Neural cell (in vitro differentiated cells): ENCODE measurements around the gene KCTD2. TPM values are rescaled to one million over a fixed set of nuclear protein-coding genes. Genes with fewer than 3 reads are reported as not detected.

Experiments used
- H2AFZ ChIP-seq: fragments of 200-600, 300-800 bp; sonication (generic), shearing (Covaris generic); 2 replicates; pipeline ENCODE4 v1.6.0; 2014; ENCODE audit warnings: low read depth, mild to moderate bottlenecking, antibody characterized with exemption, low read length, moderate library complexity
- H3F3A ChIP-seq: fragments of 200-600 bp; shearing (Covaris generic); 2 replicates; pipeline ENCODE4 v1.6.1; 2016; ENCODE audit warnings: mild to moderate bottlenecking, moderate library complexity, mixed read lengths, antibody characterized with exemption, low read length; ENCODE audit not compliant: insufficient read depth, poor library complexity, severe bottlenecking
- H3K27ac ChIP-seq: fragments of 200-600, 300-800 bp; sonication (generic), shearing (Covaris generic); 2 replicates; pipeline ENCODE4 v1.5.1; 2014; ENCODE audit warnings: mild to moderate bottlenecking, low read length, moderate library complexity
- H3K27me3 ChIP-seq: fragments of 300-800, 200-600 bp; sonication (generic), shearing (Covaris generic); 2 replicates; pipeline ENCODE4 v1.6.0; 2014; ENCODE audit warnings: mild to moderate bottlenecking, low read depth, low read length, moderate library complexity; ENCODE audit not compliant: insufficient read depth
- H3K36me3 ChIP-seq: fragments of 300-800, 200-600 bp; sonication (generic), shearing (Covaris generic); 2 replicates; pipeline ENCODE4 v1.5.1; 2014; ENCODE audit warnings: mild to moderate bottlenecking, antibody characterized with exemption, low read length, moderate library complexity; ENCODE audit not compliant: insufficient read depth
- H3K4me2 ChIP-seq: fragments of 300-800, 200-600 bp; sonication (generic), shearing (Covaris generic); 2 replicates; pipeline ENCODE4 v1.6.0; 2014; ENCODE audit warnings: mild to moderate bottlenecking, low read length
- H3K4me3 ChIP-seq: fragments of 300-800, 200-600 bp; sonication (generic), shearing (Covaris generic); 2 replicates; pipeline ENCODE4 v1.5.1; 2014; ENCODE audit warnings: mild to moderate bottlenecking, low read length, moderate library complexity
- H3K79me2 ChIP-seq: fragments of 200-600 bp; shearing (Covaris generic); replicated peaks from 2 replicates; pipeline ENCODE4 v1.6.0; 2014; ENCODE audit warnings: mild to moderate bottlenecking, low read length, moderate library complexity; ENCODE audit not compliant: insufficient read depth
- H3K9ac ChIP-seq: fragments of 300-800, 200-600 bp; sonication (generic), shearing (Covaris generic); 2 replicates; pipeline ENCODE4 v1.6.1; 2016; ENCODE audit warnings: mild to moderate bottlenecking, low read length, mixed read lengths
- H3K9me2 ChIP-seq: fragments of 200-600 bp; shearing (Covaris generic); 2 replicates; pipeline ENCODE4 v1.6.1; 2016; ENCODE audit warnings: mild to moderate bottlenecking, low read length, mixed read lengths; ENCODE audit not compliant: insufficient read depth
- H3K9me3 ChIP-seq: fragments of 200-600, 300-800 bp; sonication (generic), shearing (Covaris generic); 2 replicates; pipeline ENCODE4 v1.6.1; 2016; ENCODE audit warnings: mild to moderate bottlenecking, mixed run types, low read length, moderate library complexity, mixed read lengths
- H4K20me1 ChIP-seq: fragments of 200-600 bp; shearing (Covaris generic); 2 replicates; pipeline ENCODE4 v1.6.1; 2016; ENCODE audit warnings: mild to moderate bottlenecking, mixed run types; ENCODE audit not compliant: insufficient read depth
- EP300 ChIP-seq: fragments of 450-650 bp; conservative IDR thresholded peaks from 2 replicates; pipeline ENCODE4 v1.6.1; 2014; ENCODE audit warnings: antibody characterized with exemption, mild to moderate bottlenecking, moderate library complexity; ENCODE audit not compliant: poor library complexity, severe bottlenecking
- EZH2 ChIP-seq: fragments of 200-600, 300-800 bp; shearing (Covaris generic), sonication (generic); IDR thresholded peaks from 2 replicates; pipeline ENCODE4 v1.6.1; 2014; ENCODE audit warnings: antibody characterized with exemption, low read length, borderline replicate concordance, mild to moderate bottlenecking; ENCODE audit not compliant: insufficient read depth, poor library complexity, severe bottlenecking
- MXI1 ChIP-seq: fragments of 450-650 bp; conservative IDR thresholded peaks from 2 replicates; pipeline ENCODE4 v1.6.1; 2014; ENCODE audit warnings: antibody characterized with exemption, mild to moderate bottlenecking; ENCODE audit not compliant: poor library complexity, severe bottlenecking
- POLR2AphosphoS5 ChIP-seq: IDR thresholded peaks from 2 replicates; pipeline ENCODE4 v1.6.1; 2012
- RAD21 ChIP-seq: fragments of 450-650 bp; conservative IDR thresholded peaks from 2 replicates; pipeline ENCODE4 v1.6.1; 2014; ENCODE audit warnings: antibody characterized with exemption, mild to moderate bottlenecking, moderate library complexity
- REST ChIP-seq: IDR thresholded peaks from 2 replicates; pipeline ENCODE4 v1.6.1; 2012; ENCODE audit warnings: borderline replicate concordance
- SMC3 ChIP-seq: fragments of 450-650 bp; conservative IDR thresholded peaks from 2 replicates; pipeline ENCODE4 v1.6.1; 2014; ENCODE audit warnings: antibody characterized with exemption, mild to moderate bottlenecking, moderate library complexity; ENCODE audit not compliant: poor library complexity
- TAF1 ChIP-seq: IDR thresholded peaks from 2 replicates; pipeline ENCODE4 v1.6.1; 2012; ENCODE audit warnings: low read depth
- polyA plus RNA-seq: library from polyadenylated mRNA; depleted of rRNA; stranded (reverse); fragments of >200 nt; gene quantifications from 2 replicates; pipeline ENCODE4 v1.2.3, GENCODE V29; 2014
- small RNA-seq, 3 experiments: library from RNA; depleted of rRNA; stranded (forward); fragments of <200 nt; gene quantifications; one replicate each; pipeline ENCODE3, GENCODE V24; 2012
- TF ChIP-seq, protein P1 (sequence below): fragments of 450-650 bp; IDR thresholded peaks from 2 replicates; pipeline ENCODE4 v1.5.1; 2014; ENCODE audit warnings: antibody characterized with exemption, mild to moderate bottlenecking, moderate library complexity; ENCODE audit not compliant: poor library complexity, severe bottlenecking

Gene KCTD2
- polyA plus RNA-seq, 1 donor from 2014 or later: 32.8 TPM

GRCh38 chr17:75114552-75115314 lies 67.7 kb downstream of the KCTD2 start:
- no peak overlapping the region for H3K27ac ChIP-seq
- H3K9ac ChIP-seq: no peak overlapping the region
- no peaks in the 10 kb centered on the region for H3F3A ChIP-seq
- no peak overlapping the region for H3K4me3 ChIP-seq
- H3K79me2 ChIP-seq: peaks cover 9% of the 10 kb centered on the region
- no peak overlapping the region for H3K4me2 ChIP-seq
- no peaks in the 10 kb centered on the region for H3K9me3 ChIP-seq
- no peaks in the 10 kb centered on the region for H3K27me3 ChIP-seq
- no peak overlapping the region for H2AFZ ChIP-seq
- no peaks in the 10 kb centered on the region for H3K9me2 ChIP-seq
- H3K36me3 ChIP-seq: no peaks in the 10 kb centered on the region
- TF ChIP-seq MXI1: no peak
- no peak for TF ChIP-seq SMC3
- TF ChIP-seq, protein P1, sequence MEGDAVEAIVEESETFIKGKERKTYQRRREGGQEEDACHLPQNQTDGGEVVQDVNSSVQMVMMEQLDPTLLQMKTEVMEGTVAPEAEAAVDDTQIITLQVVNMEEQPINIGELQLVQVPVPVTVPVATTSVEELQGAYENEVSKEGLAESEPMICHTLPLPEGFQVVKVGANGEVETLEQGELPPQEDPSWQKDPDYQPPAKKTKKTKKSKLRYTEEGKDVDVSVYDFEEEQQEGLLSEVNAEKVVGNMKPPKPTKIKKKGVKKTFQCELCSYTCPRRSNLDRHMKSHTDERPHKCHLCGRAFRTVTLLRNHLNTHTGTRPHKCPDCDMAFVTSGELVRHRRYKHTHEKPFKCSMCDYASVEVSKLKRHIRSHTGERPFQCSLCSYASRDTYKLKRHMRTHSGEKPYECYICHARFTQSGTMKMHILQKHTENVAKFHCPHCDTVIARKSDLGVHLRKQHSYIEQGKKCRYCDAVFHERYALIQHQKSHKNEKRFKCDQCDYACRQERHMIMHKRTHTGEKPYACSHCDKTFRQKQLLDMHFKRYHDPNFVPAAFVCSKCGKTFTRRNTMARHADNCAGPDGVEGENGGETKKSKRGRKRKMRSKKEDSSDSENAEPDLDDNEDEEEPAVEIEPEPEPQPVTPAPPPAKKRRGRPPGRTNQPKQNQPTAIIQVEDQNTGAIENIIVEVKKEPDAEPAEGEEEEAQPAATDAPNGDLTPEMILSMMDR: no peak
- TF ChIP-seq EP300: no peak
- TF ChIP-seq POLR2AphosphoS5: no peak
- no peak for TF ChIP-seq EZH2
- no peak for TF ChIP-seq REST
- no peak for TF ChIP-seq RAD21
- no peak for TF ChIP-seq TAF1
- H4K20me1 ChIP-seq: no peaks in the 10 kb centered on the region

Small RNA genes within 50 kb of the gene (small RNA-seq; reads per million reads assigned to genes)
- gene AC111186.1 (0 reads per million in 3 experiments), gene RF00019 (0 to 1.2 (median 0) reads per million in 3 experiments), gene RN7SL573P (0 reads per million in 3 experiments), gene RNU6-362P (0 reads per million in 3 experiments)

Other genes with a start within 250 kb of the KCTD2 start
- 0.04 TPM in 1 of 2 replicates, not detected in the other for gene GRIN2C, start 187.3 kb upstream of the KCTD2 start, polyA plus RNA-seq
- gene FDXR, start 174.2 kb upstream of the KCTD2 start, polyA plus RNA-seq: 14.4 and 16.1 TPM in 2 replicates
- not detected in 2 replicates for gene FADS6, start 153.6 kb upstream of the KCTD2 start, polyA plus RNA-seq
- not detected in 2 replicates for gene USH1G, start 124.0 kb upstream of the KCTD2 start, polyA plus RNA-seq
- gene OTOP2, start 123.0 kb upstream of the KCTD2 start, polyA plus RNA-seq: not detected in 2 replicates
- not detected in 2 replicates for gene OTOP3, start 111.3 kb upstream of the KCTD2 start, polyA plus RNA-seq
- gene HID1, start 74.5 kb upstream of the KCTD2 start, polyA plus RNA-seq: 26.6 and 29.8 TPM in 2 replicates
- gene CDR2L, start 59.6 kb upstream of the KCTD2 start, polyA plus RNA-seq: 8.1 and 8.3 TPM in 2 replicates
- gene MRPL58, start 34.6 kb upstream of the KCTD2 start, polyA plus RNA-seq: 47.4 and 49.7 TPM in 2 replicates
- 452 and 517 TPM in 2 replicates for gene ATP5PD, start 256 bp upstream of the KCTD2 start, polyA plus RNA-seq
- not detected in 2 replicates for gene SLC16A5, start 40.7 kb downstream of the KCTD2 start, polyA plus RNA-seq
- 3.7 and 4.0 TPM in 2 replicates for gene ARMC7, start 62.7 kb downstream of the KCTD2 start, polyA plus RNA-seq
- gene NT5C, start 84.5 kb downstream of the KCTD2 start, polyA plus RNA-seq: 58.7 and 74.0 TPM in 2 replicates
- gene JPT1, start 107.3 kb downstream of the KCTD2 start, polyA plus RNA-seq: 1,721 and 2,003 TPM in 2 replicates
- gene SUMO2, start 135.7 kb downstream of the KCTD2 start, polyA plus RNA-seq: 224 and 283 TPM in 2 replicates
- gene NUP85, start 158.5 kb downstream of the KCTD2 start, polyA plus RNA-seq: 74.5 and 84.1 TPM in 2 replicates
- gene GGA3, start 214.4 kb downstream of the KCTD2 start, polyA plus RNA-seq: 15.7 and 19.6 TPM in 2 replicates
- gene MRPS7, start 214.7 kb downstream of the KCTD2 start, polyA plus RNA-seq: 50.6 and 63.3 TPM in 2 replicates
- gene MIF4GD, start 224.0 kb downstream of the KCTD2 start, polyA plus RNA-seq: 27.7 and 35.2 TPM in 2 replicates
- 9.6 and 13.8 TPM in 2 replicates for gene SLC25A19, start 242.2 kb downstream of the KCTD2 start, polyA plus RNA-seq